Epidermal melanocyte (primary cell): ENCODE measurements around the gene PDCL3.

Source experiments
- DNase-seq: peaks from one replicate; pipeline ENCODE4 v3.0.0; 2011; ENCODE audit warnings: low spot score; ENCODE audit not compliant: insufficient read length

Gene PDCL3

DNA sequence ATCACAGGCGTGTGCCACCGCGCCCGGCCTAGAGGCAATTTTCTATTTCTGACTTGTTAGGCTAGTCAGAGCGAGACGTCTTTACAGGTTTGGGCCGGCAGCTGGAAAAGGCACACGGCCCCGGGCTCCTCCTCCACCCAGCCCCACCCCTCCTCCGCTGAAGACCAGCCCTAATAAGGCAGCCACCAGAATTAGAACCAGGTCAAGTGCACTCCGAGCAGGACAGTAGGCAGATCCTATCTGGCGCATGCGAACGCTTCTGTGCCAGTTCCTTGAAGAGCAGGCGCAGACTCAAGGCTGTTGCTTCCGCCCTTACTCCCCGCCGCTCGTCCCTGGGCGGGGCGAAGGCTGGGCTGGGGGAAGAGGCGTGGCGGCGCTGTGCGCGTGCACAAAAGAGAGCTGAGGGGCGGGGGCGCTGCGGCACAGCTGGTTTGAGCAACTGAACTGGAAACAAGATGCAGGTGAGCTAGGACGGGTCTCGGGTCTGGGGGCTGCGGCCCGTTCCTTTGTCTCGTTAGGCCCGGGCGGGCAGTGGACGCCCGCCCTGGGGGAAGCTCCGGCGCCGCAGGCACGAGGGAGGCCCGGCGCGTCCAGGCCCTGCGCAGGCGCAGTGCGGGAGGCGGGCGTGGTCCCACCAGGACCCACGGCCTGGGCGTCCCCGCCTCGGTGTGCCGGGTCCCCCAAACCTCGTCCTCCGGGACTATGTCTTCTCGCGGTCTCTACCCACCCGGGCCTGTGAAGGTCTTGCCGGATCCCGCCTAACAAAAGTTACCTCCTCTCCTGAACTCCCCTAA is at the start of gene PDCL3:
Gene PDCL3 (plus strand): TSS at position 381 of the 794 bp plus-strand sequence. CDS start 75 bp downstream, at position 456.
- peak; percentile 91 for DNase-seq

DNA sequence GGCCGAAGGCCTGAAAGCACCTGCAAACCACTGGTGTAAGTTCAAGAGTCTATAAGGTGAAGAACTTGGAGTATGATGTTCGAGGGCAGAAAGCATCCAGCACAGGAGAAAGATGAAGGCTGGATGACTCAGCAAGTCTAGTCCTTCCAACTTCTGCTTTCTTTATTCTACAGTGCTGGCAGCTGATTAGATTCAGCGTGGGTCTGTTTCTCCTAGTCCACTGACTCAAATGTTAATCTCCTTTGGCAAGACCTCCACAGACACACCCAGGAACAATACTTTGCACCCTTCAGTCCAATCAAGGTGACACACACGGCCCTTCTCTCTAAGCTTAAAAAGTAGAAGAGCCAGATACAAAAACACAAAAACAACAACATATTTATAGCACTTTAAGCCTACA is 49.1 kb upstream of the PDCL3 start:
- DNase-seq: no peak

DNA sequence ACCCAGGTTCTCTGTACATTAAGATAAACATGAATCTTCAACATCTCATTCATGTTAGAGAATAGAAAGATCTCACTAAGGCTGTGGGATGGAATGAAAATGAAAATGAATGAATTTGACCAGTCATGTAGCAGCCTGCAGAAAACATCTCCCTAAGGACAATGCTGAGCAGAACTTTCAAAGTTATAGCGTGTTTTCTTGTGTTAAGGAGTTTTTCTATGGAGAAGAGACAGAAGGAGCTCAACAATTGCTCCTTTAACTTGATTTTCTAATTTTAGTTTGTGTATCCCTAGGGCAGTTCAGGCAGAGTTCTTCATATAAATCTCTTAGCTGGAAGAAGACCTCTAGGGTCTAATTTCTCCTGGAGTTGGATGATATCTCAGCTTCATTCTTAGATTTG is 45.2 kb upstream of the PDCL3 start:
- no peak for DNase-seq

DNA sequence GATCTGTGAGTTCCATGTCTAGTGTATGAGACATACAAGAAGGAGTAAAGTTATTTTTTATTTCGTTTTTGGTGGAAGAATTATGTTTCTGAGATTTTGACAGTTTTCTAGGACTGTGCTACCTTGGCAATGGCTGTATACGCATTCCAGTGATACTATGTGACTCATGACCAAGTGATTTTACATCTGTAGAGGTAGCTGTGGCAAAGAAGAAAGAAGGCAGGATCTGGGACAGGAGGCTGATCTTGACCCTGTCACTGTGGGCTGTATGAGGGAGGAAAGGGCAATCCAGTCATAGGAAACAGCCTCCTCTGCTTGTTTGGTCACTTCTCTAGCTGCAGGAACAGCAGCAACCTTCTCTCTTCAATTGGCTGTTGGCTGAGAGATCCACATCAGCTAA is 44.0 kb upstream of the PDCL3 start:
- no peak for DNase-seq

DNA sequence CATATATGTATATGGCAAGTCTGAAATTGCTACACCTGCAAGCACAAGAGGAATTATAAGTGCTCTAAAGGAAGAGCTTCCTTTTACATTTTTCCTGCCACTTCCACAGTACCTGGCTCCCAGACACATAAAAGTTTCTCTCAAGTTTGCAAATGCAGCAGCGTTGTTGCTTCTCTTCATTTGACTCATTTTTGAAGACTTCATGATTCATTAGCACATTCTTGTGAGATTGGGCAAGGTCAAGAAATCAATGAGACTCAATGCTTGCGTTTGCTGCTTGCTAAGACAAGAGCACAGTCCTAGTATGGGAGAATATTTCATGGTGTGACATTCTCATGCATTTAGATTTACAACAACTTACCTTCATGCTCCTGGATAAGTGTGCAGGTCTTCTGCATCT is 42.6 kb upstream of the PDCL3 start:
- DNase-seq: no peak

DNA sequence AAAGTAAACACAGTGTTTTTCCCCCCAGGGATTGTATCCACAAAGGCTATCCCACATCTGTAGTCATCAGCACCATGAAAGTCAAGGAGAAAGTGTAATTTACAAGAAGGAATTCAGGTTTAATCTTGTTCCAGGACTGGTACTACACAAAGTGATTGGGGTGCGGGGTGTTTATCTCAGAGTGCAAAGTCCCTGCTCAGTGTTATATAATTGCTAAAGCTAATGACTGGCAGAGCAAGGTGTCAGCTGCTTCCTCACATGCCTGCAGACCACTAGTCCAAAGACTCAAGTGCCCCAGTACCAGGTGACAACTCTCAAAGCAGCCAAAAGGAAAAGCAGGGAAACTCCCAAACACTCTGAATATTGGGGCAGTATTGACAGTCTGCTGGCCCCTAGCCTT is 40.4 kb upstream of the PDCL3 start:
- no peak for DNase-seq

DNA sequence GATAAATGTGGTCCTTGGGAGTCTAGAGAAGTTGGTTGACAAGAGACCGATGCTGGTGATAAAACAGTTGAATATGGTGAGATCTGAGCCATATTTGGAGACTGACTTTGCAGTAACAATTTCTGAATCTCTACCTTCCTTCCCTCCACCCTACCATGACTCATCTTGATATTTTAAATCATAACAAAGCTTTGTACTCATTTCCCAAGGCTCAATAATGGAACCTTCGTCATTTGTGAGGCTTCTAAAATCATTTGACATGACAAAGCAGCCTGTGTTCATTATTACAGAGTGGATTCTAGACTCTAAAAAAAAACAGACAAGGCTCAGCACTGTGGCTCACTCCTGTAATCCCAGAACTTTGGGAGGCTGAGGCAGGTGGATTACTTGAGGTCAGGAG is 38.5 kb upstream of the PDCL3 start:
- DNase-seq: no peak

DNA sequence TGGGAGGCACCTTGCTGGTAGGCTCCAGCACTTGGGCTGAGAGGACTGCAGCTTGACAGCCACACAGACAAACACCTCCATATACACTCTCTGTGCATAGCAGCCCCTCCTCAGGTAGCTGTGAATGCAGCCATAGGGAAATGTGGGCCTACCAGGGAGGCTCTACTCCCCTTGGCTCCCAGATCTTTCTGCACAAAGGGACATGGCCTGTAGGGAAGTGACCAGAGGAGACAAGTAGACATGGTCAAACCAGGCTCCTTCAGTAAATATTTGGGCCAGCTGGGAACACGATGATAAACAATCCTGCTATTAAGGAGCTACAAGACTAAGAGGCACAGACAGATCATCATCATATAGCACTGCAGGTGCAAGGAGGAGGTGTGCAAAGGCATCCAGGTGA is 35.9 kb upstream of the PDCL3 start:
- DNase-seq: no peak

DNA sequence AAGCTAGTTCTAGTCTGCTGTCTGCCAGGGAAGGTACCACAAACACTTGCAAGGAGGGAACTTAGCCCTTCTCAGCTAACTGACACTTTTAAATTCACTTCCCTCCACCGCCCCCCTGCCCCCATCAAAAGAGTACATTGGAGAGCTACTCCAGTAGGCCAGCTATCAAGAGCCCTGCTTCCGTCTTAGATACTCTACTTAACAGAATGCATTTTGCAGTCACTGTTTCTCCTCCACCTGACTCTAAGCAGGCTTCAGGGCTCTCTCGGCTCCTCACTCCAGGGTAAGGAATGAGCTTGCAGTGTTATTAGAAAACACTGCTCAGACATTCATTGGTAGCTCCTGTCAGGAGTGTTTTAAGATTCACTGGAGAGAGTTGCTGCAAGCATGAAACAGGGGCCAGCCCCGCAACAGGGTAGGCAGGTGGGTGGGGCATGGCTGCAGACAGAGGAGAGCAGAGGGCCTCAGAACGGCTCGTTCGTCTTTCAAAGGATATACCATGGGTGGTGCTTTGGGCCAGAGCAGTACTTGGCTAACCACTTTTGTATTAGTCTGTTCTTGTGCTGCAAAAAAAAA is 35.3 kb upstream of the PDCL3 start:
- DNase-seq: no peak

DNA sequence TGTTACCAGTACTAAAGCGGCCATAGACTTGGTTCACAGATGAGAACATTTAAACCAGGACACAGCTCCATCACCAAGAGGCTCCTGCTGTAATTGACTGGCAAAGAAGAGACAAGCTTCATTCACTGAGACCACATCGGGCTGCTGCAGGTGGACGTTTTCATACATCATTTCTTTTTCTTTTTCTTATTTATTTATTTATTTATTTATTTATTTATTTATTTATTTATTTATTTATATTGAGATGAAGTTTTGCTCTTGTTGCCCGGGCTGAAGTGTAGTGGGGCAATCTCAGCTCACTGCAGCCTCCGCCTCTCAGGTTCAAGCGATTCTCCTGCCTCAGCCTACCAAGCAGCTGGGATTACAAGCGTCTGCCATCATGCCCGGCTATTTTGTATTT is 33.6 kb upstream of the PDCL3 start:
- DNase-seq: no peak

DNA sequence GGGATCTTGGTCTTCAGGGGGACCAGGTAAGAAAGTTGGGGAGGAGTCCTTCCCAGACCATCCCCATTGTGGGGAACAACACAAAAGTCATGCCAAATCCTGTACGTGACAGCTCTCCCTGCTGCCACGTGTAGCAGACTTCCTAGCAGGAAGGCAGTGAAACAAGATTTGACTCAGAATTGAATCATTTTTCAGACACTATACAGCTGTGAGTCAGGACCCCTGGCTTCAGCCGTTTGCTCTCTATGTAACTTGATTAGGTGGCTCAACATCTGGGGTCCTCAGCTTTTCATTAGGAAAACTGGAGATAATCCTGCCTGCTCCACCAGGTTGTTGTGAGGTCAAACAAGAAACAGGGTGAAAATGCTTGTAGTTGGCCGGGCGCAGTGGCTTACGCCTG is 32.9 kb upstream of the PDCL3 start:
- no peak for DNase-seq

DNA sequence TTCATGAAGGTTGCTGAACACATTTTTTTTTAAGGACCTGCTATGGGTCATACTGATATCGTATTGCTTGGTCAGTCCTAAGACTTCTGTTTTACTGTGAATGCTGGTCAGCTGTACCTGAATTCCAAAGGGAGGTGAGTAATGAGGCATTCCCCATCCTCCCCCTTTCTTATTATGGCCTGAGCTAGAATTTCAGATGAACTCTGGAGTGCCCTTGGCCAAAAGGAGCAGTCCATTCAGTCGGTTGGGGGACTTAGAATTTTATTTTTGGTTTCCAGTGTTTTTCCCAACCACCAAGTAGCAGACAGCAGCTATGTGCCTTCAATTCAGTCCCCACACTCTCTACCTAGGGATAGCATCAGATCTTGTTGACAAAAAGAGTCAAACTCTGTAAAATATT is 26.9 kb upstream of the PDCL3 start:
- DNase-seq: no peak

DNA sequence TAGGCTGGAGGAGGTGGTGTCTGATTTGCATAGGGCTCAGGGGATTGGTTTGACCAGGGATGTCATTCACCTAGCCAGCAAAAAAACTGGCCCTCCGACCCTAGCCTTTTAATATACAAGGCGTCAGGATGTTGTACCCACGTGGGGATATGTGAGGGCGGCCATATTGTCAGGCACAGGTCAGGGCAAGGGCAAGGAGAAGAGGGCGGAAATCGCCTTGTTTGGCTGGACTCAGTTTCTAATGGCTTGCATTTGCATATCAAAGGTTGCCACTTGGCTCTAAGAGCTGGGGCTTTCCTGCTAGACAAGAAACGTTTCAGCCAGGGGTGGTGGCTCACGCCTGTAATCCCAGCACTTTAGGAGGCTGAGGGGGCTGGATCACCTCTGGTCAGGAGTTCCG is 24.9 kb upstream of the PDCL3 start:
- DNase-seq: no peak

DNA sequence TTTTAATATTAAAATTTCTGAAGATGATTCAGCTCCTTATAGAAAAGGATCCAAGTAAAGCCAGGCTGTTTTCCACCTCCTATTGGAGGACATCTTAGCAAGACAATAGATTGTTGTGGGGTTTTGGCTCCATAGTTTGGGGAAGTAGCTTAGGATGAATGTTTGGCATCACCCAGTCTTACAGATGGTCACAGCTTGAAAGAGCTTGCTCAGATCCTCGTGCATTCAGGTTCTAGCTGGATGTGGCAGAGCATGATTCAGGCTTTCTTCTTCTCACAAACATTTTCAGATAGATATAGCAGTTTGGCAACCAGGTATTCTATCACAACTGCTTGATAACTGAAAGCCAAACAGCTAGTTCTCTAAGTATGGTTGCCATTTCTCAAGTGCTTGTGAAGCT is 23.6 kb upstream of the PDCL3 start:
- no peak for DNase-seq

DNA sequence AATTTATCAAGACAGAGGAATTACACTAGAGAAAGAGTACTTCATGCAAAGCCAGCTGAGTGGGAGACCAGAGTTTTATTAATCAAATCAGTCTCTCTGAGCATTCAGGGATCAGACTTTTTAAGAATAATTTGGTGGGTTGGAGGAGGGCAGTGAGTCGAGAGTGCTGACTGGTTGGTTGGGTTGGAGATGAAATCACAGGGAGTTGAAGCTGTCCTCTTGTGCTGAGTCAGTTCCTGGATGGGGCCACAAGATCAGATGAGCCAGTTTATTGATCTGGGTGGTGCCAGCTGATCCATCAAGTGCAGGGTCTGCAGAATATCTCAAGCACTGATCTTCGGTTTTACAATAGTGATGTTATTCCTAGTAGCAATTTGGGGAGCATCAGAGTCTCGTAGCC is 21.4 kb upstream of the PDCL3 start:
- no peak for DNase-seq

DNA sequence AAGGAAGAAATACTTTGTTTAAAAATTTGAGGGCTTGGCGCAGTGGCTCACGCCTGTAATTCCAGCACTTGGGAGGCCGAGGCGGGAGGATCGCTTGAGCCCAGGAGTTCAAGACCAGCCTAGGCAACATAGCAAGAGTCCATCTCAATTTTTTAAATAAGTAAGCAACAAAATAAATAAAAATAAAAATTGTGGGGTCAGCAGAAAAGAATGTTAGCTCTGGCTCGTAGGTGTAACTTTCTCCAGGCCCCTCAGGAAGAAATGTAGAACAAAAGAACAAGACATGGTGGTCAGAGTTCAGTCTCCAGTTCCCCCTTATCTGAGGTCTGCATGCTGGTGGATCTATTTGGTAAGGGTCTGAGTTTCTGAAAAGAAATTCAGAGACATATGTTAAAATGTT is 20.4 kb upstream of the PDCL3 start:
- no peak for DNase-seq

DNA sequence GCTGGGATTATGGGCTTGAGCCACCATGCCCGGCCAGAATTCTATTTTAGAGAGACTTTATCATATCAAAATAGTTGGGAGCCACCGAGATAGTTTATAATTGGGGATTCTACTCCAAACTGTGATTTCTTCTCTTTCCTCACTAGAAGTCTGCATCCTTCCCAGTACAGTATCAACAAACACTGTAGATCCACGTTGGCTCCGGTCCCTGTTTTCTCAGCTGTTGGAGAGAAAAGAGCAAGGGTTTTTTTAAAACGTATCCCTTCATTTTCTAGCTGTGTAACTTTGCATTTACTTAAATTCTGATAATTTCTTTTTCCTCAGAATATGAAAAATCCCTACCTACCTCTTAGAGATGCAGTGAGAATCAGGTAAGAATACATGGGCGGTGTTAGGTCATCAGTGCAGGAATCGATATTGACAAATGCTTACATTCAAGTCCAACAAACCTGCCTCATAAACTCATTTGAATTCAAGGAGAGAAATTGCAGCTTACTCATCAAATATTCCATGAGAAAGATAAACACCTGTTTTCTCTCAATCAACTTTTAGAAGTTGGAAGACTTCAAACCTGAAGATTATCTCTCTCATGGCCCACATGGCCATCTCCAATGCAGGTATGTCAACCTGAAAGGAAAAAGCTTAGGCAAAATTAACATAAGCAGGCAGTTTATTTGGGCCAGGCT is 17.7 kb upstream of the PDCL3 start:
- DNase-seq: no peak

DNA sequence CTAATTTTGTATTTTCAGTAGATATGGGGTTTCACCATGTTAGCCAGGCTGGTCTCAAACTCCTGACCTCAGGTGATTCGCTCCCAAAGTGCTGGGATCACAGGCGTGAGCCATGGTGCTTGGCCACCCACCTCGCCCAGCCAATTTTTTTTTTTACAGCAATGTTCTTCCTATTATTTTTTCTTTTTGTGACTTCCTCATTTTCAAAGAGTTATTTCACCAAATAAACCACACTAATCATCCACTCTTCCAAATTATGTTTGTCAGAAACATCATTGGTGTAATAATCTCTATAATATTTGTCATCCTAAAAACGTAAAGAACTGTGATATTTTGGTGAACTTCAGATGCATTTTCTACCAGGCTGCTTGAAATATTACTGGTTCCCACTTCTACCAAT is 16.3 kb upstream of the PDCL3 start:
- no peak for DNase-seq

DNA sequence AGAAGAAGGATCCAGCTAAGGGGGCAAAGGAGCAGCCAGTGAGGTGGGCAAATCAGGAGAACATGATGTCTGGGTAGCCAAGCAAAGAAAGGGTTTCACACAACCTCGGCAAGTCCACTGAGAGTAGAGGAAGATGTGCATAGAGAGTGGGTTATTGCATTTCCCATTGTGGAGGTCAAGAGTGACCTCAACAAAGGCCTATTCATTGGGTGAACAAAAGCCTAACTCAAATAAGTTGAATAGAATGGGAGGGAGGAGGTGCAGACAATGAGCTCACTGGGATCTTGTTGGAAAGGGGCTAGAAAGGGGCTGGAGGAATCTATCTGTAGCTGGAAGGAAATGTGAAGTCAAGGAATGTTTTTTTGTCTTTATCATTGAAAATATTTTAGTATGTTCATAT is 14.0 kb upstream of the PDCL3 start:
- no peak for DNase-seq

DNA sequence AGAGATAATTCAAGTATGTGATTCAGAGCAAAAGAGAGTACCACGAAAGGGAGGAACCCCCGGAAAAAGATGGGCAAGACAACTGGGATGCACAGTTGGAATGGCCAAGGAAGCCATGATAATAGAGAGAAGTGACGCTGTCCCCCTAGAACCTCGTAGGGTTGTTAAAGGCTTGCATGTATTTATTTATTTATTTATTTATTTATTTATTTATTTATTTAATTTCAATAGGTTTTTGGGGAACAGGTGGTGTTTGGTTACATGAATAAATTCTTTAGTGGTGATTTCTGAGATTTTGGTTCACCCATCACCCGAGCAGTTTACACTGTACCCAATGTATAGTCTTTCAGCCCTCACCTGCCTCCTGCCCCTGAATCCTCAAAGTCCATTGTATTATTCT is 11.5 kb upstream of the PDCL3 start:
- DNase-seq: no peak

DNA sequence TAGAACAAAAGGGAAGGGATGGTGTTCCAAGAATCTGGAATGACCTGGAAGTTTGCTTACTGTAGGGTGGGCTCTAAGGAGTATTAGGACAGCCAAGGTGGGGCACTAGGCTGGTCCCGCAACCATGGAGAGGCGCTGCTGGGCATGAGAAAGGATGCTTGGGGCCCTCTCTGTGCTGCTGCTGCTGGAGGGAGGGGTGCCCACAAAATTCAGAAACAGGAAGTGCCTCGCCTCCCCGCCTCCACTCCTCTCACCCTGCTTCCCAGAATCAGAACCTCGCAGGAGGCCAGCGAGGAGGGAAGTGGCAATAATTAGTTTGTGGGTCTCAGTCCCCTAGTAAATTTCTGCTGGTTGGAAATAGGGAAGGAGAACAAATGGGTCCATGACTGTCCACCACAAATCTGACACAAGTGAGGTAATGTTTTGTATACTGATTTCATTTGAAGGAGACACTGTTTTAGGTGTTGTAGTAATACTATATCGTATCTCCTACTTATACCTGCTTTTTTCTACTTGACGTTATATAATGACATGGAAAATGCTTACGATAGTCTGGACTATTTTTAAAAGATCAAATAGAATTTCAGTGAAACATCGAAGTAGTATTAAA is 7.9 kb upstream of the PDCL3 start:
- DNase-seq: no peak

DNA sequence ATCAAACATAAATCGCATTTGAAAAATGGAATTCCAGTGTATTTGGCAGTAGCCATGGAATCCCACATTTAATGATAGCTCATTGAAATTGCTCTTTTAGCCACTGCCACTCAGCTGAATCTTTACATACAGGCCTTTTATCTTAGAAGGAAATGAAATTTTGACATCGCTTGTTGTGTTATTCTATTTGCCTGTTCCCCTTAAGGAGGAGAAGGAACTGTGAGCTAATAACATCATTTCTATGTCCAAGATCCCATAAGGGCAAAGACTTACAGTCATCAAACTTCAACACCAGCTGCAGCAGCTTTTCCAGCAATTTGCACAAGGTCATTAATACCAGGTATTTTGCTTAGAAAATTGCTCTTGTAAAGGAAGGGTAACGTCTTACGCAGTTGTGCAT is 6.0 kb upstream of the PDCL3 start:
- no peak for DNase-seq
